Urinary bladder (tissue), 4 donors: Measurements from ENCODE around the gene NTRK1. TPM values are rescaled to one million over a fixed set of nuclear protein-coding genes. Genes with fewer than 3 reads are reported as not detected.

ENCODE experiments used
- DNase-seq: peaks from one replicate; pipeline ENCODE4 v3.0.0-alpha.2; 2015; ENCODE audit errors: extremely low spot score
- H3K27ac ChIP-seq: one replicate; pipeline ENCODE4 v1.5.1; 2013; ENCODE audit warnings: low read depth, mild to moderate bottlenecking, moderate library complexity
- H3K36me3 ChIP-seq: one replicate; pipeline ENCODE4 v1.6.1; 2013; ENCODE audit warnings: mild to moderate bottlenecking, moderate library complexity; ENCODE audit not compliant: insufficient read depth
- H3K4me1 ChIP-seq: one replicate; pipeline ENCODE4 v1.6.1; 2013; ENCODE audit warnings: mild to moderate bottlenecking, moderate library complexity; ENCODE audit not compliant: insufficient read depth
- H3K4me3 ChIP-seq: one replicate; pipeline ENCODE4 v1.5.1; 2013; ENCODE audit warnings: low read depth, low read length
- WGBS: extraction: QIAGEN DNeasy Blood & Tissue Kit; methylation state at CpG from one replicate; pipeline ENCODE4 v1.1.7; 2013; 5-methylcytosine and 5-hydroxymethylcytosine counted together
- polyA plus RNA-seq: library from polyadenylated mRNA; stranded (reverse); fragments of 200-250 nt; gene quantifications from one replicate; pipeline ENCODE4 v1.2.3, GENCODE V29; 2013
- total RNA-seq: library from RNA; depleted of rRNA; stranded (reverse); fragments of >200 nt; gene quantifications from one replicate; pipeline ENCODE4 v1.2.3, GENCODE V29; 2014
- donor health status: healthy with polysubstance abuse.
- donor health status: healthy.

NTRK1 gene
- total and polyA plus RNA-seq, 2 donors: 0.37 to 1.0 TPM

DNA sequence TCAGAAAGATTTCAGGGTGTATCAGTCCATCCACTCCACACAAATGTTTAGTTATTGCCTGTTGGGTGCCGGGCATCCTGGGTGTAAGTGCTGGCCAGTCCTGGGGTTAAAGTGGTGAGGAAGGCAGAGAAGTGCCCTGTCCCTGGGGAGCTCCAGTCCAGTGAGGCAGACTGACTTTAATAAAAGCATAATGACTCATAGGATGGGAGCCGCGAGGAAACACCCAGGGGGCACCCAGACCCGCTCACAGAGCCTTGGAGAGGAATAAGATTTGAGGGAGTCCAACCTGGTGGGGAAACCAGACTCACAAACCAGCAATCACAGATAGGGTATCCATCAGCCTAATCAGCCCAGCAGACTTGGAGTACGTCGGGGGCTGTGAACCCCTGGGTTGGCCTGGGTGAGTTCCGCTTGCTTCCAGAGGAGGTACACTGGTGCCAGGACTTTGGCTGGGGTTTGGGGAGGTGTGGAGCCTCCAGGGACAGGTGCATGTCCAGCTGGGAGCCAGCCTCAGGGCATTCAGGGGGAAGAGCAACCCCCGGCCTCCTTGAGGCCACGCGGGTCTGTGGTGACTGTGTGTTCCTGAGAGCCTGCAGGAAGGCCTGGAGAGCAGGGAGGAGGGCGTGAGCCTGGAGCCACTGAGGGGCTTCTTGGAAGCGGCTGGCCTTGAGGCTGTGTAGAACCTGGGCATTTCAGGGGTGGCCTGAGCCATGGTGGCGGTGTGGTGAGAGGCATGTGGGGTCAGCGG is 36.6 kb downstream of the NTRK1 start:
- H3K36me3 ChIP-seq: no peaks in the 10 kb centered on the region
- peaks cover 3% of the 10 kb centered on the region for H3K4me1 ChIP-seq
- H3K4me3 ChIP-seq: no peak overlapping the region
- no peak overlapping the region for H3K27ac ChIP-seq
- DNase-seq: no peak
- 81% methylated on average over 14 of the region's 14 CpGs for WGBS

DNA sequence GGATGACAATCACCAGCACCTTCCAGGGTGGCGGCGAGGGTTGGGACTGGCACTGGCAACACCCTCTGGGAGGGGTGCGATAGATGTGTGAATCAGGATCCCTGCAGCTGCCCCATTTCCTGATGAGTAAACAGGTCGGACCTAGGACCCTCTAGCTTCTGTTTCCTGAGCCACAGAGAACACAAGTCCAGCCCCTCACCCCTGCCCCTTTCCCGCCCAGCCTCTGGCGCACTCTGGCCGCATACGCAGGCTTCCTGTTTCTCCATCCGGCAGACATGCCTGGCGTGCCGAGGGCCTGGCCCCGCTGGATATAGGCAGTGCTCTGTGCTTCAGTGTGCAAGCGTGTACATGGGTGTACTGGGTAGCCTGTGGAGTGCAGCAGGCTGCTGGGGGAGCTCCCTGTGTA is 37.5 kb downstream of the NTRK1 start:
- no peaks in the 10 kb centered on the region for H3K36me3 ChIP-seq
- 40% methylated on average over 12 of the region's 13 CpGs for WGBS
- no peak for DNase-seq
- H3K4me1 ChIP-seq: peaks cover 1% of the 10 kb centered on the region
- no peak overlapping the region for H3K27ac ChIP-seq
- H3K4me3 ChIP-seq: no peak overlapping the region

DNA sequence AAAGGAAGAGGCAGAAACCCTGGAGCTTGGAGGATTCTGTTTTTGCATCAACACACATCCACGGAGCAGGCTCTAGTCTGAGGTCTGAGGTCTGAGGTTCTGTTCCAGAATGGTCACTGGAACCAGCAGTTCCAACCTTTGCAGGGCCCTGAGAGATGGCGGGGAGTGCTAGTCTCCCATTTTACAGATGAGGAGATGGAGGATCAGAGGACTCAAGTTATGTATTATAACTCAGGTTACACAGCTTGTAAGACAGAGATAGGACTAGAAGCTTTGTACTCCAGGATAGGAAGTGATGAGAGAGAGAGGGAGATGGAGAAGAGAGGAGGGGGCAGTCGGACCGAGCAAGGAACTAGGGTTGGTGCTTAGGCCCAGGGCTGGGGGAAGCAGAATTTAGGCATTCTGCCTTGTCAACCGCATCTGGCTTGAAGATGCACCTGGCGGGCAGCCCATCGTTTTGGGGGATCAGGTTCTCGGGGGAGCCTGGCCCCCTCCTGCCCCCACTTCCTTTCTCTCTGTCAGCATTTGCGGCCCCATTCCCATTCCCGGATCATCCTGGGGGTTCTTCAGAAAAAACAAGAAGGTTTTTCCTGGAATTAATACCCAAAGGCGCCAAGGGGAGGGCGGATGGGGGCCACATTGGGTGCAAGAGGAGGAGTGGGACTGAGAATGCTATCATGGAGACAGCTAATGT is 38.5 kb downstream of the NTRK1 start:
- H3K4me1 ChIP-seq: no peaks in the 10 kb centered on the region
- no peak for DNase-seq
- no peaks in the 10 kb centered on the region for H3K36me3 ChIP-seq
- H3K27ac ChIP-seq: no peak overlapping the region
- no peak overlapping the region for H3K4me3 ChIP-seq
- 79% methylated on average over 12 of the region's 12 CpGs for WGBS

DNA sequence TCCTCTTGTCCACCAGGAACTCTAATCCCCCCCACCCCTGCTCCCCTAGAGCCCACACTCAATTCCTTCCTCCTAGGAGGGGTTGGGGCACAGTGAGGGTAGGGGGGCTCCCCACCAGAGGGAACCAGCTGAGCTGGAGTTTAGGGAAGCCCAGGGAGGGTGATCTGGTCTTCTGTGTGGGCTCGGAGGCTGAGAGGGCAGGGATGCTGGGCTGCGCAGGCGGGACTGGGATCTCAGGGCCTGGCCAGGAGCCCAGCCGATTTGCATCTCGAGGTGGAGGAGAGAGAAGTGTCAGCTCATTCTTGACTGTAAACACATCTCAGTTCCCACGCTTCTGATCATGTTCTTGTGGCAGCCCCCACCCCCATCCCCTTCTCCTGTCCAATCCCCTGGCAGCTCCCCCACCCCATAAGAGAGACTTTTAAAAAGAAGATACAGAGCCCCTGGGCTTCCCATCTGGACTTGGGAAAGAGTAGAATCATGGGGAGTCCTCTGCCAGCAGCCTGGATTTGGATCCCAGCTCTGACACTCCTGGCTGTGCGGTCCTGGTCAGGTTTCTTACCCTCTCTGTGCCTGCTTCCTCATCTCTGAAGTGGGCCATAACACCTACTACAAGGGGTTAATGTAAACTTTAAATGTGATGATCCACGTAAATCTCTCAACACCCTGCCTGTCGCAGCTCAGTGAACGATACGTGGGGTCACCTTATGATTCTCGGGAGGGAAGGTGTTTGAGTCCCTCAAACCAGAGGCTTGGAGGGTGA is 39.5 kb downstream of the NTRK1 start:
- no peak overlapping the region for H3K27ac ChIP-seq
- no peaks in the 10 kb centered on the region for H3K4me1 ChIP-seq

DNA sequence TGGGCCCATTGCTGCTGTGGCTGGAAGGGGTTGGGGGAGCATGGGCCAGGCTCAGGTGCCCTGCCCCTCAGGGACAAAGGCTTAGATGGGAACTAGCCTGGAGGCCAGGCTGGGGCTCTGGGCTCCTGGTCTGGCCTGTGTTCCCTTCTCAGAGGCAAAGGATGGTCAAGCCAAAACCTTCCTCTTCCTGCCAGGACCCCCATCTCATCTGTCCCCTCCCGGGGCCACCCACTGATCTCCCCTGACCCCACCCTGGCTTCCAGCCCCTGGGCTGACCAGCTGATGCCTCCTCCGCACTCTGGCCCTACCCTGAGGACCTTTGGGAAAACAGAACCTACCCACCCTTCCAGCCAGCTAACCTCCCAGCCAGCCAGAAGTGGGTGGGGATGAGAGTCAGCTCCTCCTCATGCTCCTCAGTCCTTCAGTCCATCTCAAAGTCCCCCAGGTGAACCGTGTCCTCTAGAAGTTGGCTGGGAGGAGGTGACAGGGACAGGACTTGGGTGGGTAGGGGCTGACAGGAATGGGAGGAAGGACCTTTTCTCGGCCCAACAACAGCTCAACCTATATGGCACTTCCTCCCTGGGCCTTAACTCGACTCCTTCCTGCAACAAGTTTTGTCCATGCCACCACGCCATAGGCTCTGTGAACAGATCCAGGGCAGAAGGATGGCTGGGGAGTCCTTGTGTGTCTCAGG is 40.4 kb downstream of the NTRK1 start:
- no peak overlapping the region for H3K27ac ChIP-seq
- H3K4me3 ChIP-seq: no peak overlapping the region
- no peaks in the 10 kb centered on the region for H3K36me3 ChIP-seq
- WGBS: 69% methylated on average over 6 of the region's 6 CpGs
- DNase-seq: no peak
- H3K4me1 ChIP-seq: no peaks in the 10 kb centered on the region

More for the DNA sequence above, 39.5 kb downstream of the NTRK1 start:
- H3K36me3 ChIP-seq: no peaks in the 10 kb centered on the region
- H3K4me3 ChIP-seq: no peak overlapping the region
- DNase-seq: no peak
- 54% methylated on average over 12 of the region's 12 CpGs for WGBS

DNA sequence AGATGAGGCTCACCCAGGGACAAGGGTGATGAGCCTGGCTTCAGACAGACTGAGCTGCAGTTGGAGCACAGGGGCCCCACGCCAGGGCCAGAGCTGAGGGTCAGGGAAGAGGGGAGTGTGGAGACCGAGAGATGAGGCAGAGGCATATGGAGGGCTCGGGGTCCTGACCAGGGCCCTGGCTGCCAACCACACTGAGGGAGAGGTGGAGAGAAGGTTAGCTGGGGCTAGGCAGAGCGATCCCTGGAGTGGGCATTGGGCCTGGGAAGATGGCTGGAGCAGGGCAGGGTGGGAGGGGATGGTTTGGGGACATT is 40.9 kb downstream of the NTRK1 start:
- H3K4me3 ChIP-seq: no peak overlapping the region
- WGBS: 90% methylated on average over 4 of the region's 4 CpGs
- no peak for DNase-seq
- H3K4me1 ChIP-seq: no peaks in the 10 kb centered on the region
- no peaks in the 10 kb centered on the region for H3K36me3 ChIP-seq
- H3K27ac ChIP-seq: no peak overlapping the region

DNA sequence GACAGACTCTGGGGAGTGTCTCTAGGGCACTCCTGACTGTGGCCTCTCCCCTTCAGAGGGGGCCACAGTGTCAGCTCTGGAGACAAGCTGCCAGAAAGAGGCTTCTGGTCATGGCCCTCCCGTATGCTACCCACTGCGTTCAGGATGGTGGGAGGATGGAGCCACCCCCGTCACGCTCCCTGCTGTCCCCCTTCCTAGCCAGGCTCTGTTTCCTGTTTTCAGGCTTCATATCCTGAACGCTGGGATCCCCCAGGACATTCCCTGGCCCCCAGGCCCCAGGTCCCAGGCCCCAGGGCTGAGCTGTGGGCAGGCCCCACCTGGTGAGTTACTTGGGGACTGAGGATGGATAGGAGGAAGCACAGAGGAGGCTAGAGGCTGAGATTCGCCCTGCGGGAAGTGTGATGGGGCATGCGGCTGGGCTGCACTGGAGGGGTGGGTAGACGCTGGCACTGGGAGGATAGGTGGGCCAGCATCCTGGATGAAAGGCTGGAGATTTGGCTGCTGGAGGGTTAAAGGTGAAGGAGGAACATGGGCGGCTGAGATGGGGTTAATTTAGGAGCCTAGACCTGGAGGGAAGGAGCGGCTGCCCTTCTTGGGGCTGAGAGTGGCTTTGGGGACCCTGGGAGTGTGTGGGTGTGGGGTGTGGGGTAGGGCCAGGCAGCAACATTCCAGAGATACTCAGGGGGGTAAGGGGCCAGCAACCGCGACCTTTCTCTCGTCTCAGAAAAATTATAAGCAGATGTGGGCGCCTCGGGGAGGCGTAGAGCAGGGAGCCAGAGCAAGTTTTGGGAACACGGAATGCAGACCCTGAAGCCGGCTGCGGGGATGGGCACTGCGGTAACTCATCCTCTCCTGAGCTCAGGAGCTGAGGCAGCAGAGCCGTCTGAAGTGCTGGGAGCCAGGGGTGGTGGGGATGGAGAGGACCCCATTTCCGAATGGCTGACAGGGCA is 41.6 kb downstream of the NTRK1 start:
- no peak overlapping the region for H3K4me3 ChIP-seq
- WGBS: 67% methylated on average over 22 of the region's 23 CpGs
- DNase-seq: no peak
- no peaks in the 10 kb centered on the region for H3K36me3 ChIP-seq
- H3K4me1 ChIP-seq: no peaks in the 10 kb centered on the region
- no peak overlapping the region for H3K27ac ChIP-seq

DNA sequence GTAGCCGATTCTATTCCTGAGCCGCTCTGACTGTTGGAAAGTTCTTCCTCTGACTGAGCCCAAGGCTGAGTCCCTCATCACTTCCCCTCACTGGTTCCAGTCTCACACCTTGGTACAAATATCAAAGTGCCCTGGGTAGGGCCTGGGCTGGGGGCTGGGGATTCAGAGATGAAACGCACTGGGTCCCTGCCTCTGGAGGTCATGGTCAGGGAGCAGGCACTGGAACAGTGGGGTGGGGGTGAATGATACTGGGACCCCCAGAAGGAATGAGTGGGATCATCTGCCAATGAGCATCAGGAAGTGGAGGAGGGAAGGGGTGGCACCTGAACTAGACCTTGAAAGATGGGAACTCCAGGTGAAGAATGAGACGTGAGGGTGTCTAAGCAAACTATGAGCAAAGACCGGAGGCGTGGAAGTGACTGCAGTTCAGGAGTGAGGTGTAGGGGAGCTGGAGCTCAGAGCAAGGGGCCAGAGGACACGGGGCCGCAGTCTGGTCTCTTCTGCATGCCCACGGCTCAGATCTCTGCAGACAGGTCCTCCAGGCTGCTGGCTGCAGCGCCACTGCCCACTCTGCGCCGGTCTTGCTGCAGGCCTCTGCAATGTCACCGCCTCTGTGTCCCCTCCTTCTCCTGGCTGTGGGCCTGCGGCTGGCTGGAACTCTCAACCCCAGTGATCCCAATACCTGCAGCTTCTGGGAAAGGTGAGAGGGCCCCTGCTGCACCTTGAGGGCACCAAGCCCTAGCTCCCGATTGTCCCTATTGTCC is 42.8 kb downstream of the NTRK1 start:
- H3K4me1 ChIP-seq: no peaks in the 10 kb centered on the region
- no peak overlapping the region for H3K27ac ChIP-seq
- 76% methylated on average over 15 of the region's 15 CpGs for WGBS

DNA sequence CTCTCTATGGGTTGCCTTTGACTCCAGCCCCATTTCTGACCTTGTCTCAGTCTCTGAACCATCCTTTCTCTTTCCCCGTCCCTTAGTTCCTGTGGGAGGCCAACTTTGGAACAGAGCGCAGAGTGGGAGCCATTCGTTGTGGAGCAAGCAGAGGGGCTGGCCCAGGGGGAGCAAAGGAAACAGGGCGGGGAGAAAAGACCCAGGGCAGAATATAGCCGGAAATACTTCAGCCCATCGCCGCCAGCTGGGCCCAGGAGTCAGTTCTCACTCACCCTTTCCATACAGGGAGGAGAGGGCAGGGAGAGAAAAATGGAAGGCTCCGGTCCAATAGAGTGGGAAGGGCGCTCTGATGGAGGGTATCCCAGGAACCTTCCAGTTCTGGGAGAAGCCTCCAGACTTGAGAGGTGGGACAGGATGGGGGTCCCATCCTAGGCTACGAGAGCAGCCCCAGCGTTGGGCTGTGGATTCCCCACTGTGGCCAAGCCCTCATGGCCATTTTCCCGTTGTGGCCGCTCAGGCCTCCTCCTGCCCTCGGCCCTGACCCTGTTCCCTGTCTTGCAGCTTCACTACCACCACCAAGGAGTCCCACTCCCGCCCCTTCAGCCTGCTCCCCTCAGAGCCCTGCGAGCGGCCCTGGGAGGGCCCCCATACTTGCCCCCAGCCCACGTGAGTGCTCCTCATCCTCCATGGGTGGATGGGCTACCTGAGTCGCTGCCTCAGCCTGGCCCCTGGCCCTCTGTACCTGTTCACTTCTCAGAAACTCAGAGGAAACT is 43.7 kb downstream of the NTRK1 start:
- H3K27ac ChIP-seq: no peak overlapping the region
- H3K36me3 ChIP-seq: no peaks in the 10 kb centered on the region
- no peaks in the 10 kb centered on the region for H3K4me1 ChIP-seq
- no peak for DNase-seq
- H3K4me3 ChIP-seq: no peak overlapping the region
- WGBS: 69% methylated on average over 19 of the region's 19 CpGs

More for the DNA sequence above, 42.8 kb downstream of the NTRK1 start:
- DNase-seq: no peak
- H3K4me3 ChIP-seq: no peak overlapping the region
- H3K36me3 ChIP-seq: no peaks in the 10 kb centered on the region

DNA sequence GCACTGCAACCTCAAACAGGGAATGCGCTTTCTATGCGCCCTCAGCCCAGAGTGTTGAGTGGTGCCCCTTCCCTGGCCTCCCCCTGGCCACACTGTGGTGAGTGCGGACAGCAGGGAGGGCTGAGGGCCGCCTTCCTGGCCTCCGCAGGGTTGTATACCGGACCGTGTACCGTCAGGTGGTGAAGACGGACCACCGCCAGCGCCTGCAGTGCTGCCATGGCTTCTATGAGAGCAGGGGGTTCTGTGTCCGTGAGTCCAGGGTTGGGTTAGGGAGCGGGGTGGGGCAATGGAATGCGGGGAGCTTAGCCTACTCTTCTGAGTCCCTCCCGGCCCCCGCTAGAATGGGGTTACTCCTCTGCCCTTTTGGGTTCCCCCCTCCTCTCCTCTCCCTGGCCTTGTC is 44.5 kb downstream of the NTRK1 start:
- no peaks in the 10 kb centered on the region for H3K36me3 ChIP-seq
- no peak for DNase-seq
- no peak overlapping the region for H3K27ac ChIP-seq
- no peaks in the 10 kb centered on the region for H3K4me1 ChIP-seq
- 87% methylated on average over 16 of the region's 16 CpGs for WGBS
- no peak overlapping the region for H3K4me3 ChIP-seq

DNA sequence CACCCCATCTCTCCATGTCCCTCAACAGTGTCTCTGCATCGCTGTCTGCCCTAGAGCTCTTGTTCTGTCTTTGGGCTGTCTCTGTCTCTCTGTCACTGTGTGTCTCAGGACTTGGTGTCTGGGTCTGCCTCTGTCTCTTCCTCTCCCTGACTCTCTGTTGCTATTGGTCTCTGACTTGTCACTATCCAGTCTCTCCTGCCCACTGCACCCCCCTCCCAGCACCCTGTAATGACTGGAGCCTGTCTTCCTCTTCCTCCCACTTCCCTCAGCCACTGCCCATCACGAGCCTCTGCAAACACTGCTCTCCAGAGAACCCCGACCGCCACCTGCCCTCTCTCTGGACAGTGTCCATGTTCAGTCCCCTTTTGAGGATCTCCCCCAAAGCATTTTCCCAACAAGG is 45.0 kb downstream of the NTRK1 start:
- WGBS: 72% methylated on average over 4 of the region's 4 CpGs
- Histone ChIP-seq H3K36me3 (no peaks in the 10 kb centered on the region), H3K4me1 (no peaks in the 10 kb centered on the region), H3K4me3 (no peak overlapping the region), H3K27ac (no peak overlapping the region)
- no peak for DNase-seq
